ENCODE data around the gene LTV1.
"Not testable (repeated sequence)": the region's sequence is repeated elsewhere in the genome, so short reads cannot be mapped to it uniquely, and the experiment has no call there.

The LTV1 gene

GRCh38 chr6:143842902-143843676 lies at the start of gene LTV1:
TSS of gene LTV1 (plus strand) at chr6:143843338. CDS start at chr6:143843478, 140 bp downstream.
- peak; percentile 90 for FAIRE-seq

- not testable (repeated sequence) for FAIRE-seq
These were observed 46.6 kb upstream of the LTV1 start for GRCh38 chr6:143796551-143796950.

GRCh38 chr6:143798487-143798886 lies 44.7 kb upstream of the LTV1 start:
- not testable (repeated sequence) for FAIRE-seq

- FAIRE-seq: no peak
These were observed 40.1 kb upstream of the LTV1 start for GRCh38 chr6:143802833-143803565.

GRCh38 chr6:143803769-143804568 lies 39.2 kb upstream of the LTV1 start:
- FAIRE-seq: no peak

- no peak for FAIRE-seq
These were observed 38.3 kb upstream of the LTV1 start for GRCh38 chr6:143804835-143805239.

- no peak for FAIRE-seq
These were observed 36.6 kb upstream of the LTV1 start for GRCh38 chr6:143806282-143807102.

- FAIRE-seq: no peak
These were observed 35.9 kb upstream of the LTV1 start for GRCh38 chr6:143807103-143807772.

- FAIRE-seq: peak; percentile 49
These were observed 32.4 kb upstream of the LTV1 start for GRCh38 chr6:143810745-143811144.

- no peak for FAIRE-seq
These were observed 31.5 kb upstream of the LTV1 start for GRCh38 chr6:143811501-143812157.

- no peak for FAIRE-seq
These were observed 25.5 kb upstream of the LTV1 start for GRCh38 chr6:143817621-143818020.

- FAIRE-seq: no peak
These were observed 21.8 kb upstream of the LTV1 start for GRCh38 chr6:143821359-143821758.

GRCh38 chr6:143822584-143823024 lies 20.5 kb upstream of the LTV1 start:
- FAIRE-seq: no peak

- no peak for FAIRE-seq
These were observed 19.6 kb upstream of the LTV1 start for GRCh38 chr6:143823548-143823947.

GRCh38 chr6:143828572-143828971 lies 14.6 kb upstream of the LTV1 start:
- no peak for FAIRE-seq

GRCh38 chr6:143836150-143836549 lies 7.0 kb upstream of the LTV1 start:
- FAIRE-seq: no peak

GRCh38 chr6:143838395-143838794 lies 4.7 kb upstream of the LTV1 start:
- no peak for FAIRE-seq

GRCh38 chr6:143839196-143839595 lies 3.9 kb upstream of the LTV1 start:
- FAIRE-seq: no peak

GRCh38 chr6:143840595-143841265 lies 2.4 kb upstream of the LTV1 start:
- no peak for FAIRE-seq

- no peak for FAIRE-seq
These were observed 657 bp upstream of the LTV1 start for GRCh38 chr6:143842461-143842901.

- no peak for FAIRE-seq
These were observed 500 bp downstream of the LTV1 start for GRCh38 chr6:143843677-143843999.

Data from TTC549 (cell line).